H1 (cell line): Measurements from ENCODE around the gene CYP4F3. TPM values are rescaled to one million over a fixed set of nuclear protein-coding genes. Genes with fewer than 3 reads are reported as not detected.

Source experiments
- CTCF ChIA-PET: fragments of 300-600 bp; sonication (Branson Sonifier 250); formaldehyde crosslinking; loops from one replicate; lab custom pipeline; 2021; ENCODE audit not compliant: partially characterized antibody; lab: Charles Lee
- POLR2A ChIA-PET: fragments of 300-600 bp; sonication (Branson Sonifier 250); formaldehyde crosslinking; loops from one replicate; lab custom pipeline; 2021; ENCODE audit warnings: inconsistent platforms; ENCODE audit not compliant: partially characterized antibody; lab: Charles Lee
- DNase-seq, 2 experiments: peaks; one replicate each; pipeline versions ENCODE4 v3.0.0 to v3.0.0-alpha.2; 2010 to 2022; ENCODE audit warnings: low spot score in 2 of 2, low read depth in 1 of 2, mixed read lengths in 1 of 2
- FAIRE-seq: peaks from 2 replicates; lab custom pipeline; 2011; peaks lifted over from hg19 to GRCh38; lab: Jason Lieb, UNC
- H2AFZ ChIP-seq: 2 replicates; pipeline ENCODE4 v1.8.1; 2012; ENCODE audit warnings: low read length, inconsistent platforms
- H2AK5ac ChIP-seq: 2 replicates; pipeline ENCODE4 v1.6.1; 2013; ENCODE audit warnings: low read depth, low read length
- H2BK120ac ChIP-seq: replicated peaks from 2 replicates; pipeline ENCODE3; 2013; ENCODE audit warnings: low read depth, low read length, inconsistent platforms
- H2BK12ac ChIP-seq: 2 replicates; pipeline ENCODE4 v1.6.1; 2013; ENCODE audit warnings: low read depth, low read length
- H2BK15ac ChIP-seq: 2 replicates; pipeline ENCODE4 v1.6.1; 2013; ENCODE audit warnings: low read length
- H2BK20ac ChIP-seq: 2 replicates; pipeline ENCODE4 v1.6.1; 2013; ENCODE audit warnings: low read length
- H2BK5ac ChIP-seq: 2 replicates; pipeline ENCODE4 v1.6.1; 2013; ENCODE audit warnings: low read depth, low read length
- H3K14ac ChIP-seq: 2 replicates; pipeline ENCODE4 v1.6.1; 2013; ENCODE audit warnings: inconsistent platforms; ENCODE audit not compliant: insufficient read length
- H3K18ac ChIP-seq: 2 replicates; pipeline ENCODE4 v1.6.1; 2013; ENCODE audit warnings: low read length; ENCODE audit errors: extremely low read depth
- H3K23ac ChIP-seq: 2 replicates; pipeline ENCODE4 v1.6.1; 2013; ENCODE audit warnings: inconsistent platforms; ENCODE audit not compliant: insufficient read length
- H3K23me2 ChIP-seq: 2 replicates; pipeline ENCODE4 v1.6.1; 2013; ENCODE audit warnings: low read depth, low read length
- H3K27ac ChIP-seq: 2 replicates; pipeline ENCODE4 v1.6.1; 2011; ENCODE audit warnings: low read depth, low read length, inconsistent platforms
- H3K27me3 ChIP-seq, 4 experiments: replicated peaks in 1 of 4; 1 replicate in 1 of 4; 2 replicates in 3 of 4; pipeline versions ENCODE4 v1.6.1 to v1.8.1; 2011 to 2013; ENCODE audit warnings: low read length in 3 of 4, mild to moderate bottlenecking in 3 of 4, inconsistent platforms in 2 of 4, mixed read lengths in 2 of 4, moderate library complexity in 1 of 4; ENCODE audit not compliant: control insufficient read depth in 3 of 4, insufficient read depth in 3 of 4; ENCODE audit errors: extremely low read depth in 1 of 4
- H3K36me3 ChIP-seq, 4 experiments: 2 replicates each; pipeline versions ENCODE4 v1.6.1 to v1.8.1; 2011 to 2013; ENCODE audit warnings: mild to moderate bottlenecking in 4 of 4, low read length in 3 of 4, moderate library complexity in 2 of 4, control low read depth in 1 of 4, inconsistent platforms in 1 of 4; ENCODE audit not compliant: insufficient read depth in 4 of 4, control insufficient read depth in 2 of 4
- H3K4ac ChIP-seq: replicated peaks from 2 replicates; pipeline ENCODE3; 2013; ENCODE audit warnings: low read length, low read depth, mixed read lengths, inconsistent platforms; ENCODE audit not compliant: insufficient read length
- H3K4me1 ChIP-seq, 4 experiments: replicated peaks in 1 of 4; 1 replicate in 1 of 4; 2 replicates in 3 of 4; pipeline versions ENCODE4 v1.6.1 to v1.8.1; 2011 to 2013; ENCODE audit warnings: low read length in 3 of 4, inconsistent platforms in 2 of 4, mixed read lengths in 1 of 4; ENCODE audit not compliant: insufficient read depth in 4 of 4, control insufficient read depth in 3 of 4
- H3K4me2 ChIP-seq, 2 experiments: 2 replicates each; pipeline versions ENCODE4 v1.6.1 to v1.8.1; 2011 to 2013; ENCODE audit warnings: low read depth in 2 of 2, low read length in 2 of 2, control low read depth in 1 of 2, inconsistent platforms in 1 of 2, mild to moderate bottlenecking in 1 of 2; ENCODE audit not compliant: insufficient read depth in 1 of 2
- H3K4me3 ChIP-seq, 4 experiments: fragments of 200-600, 300-600 bp in 1 of 4; sonication (generic), shearing (Covaris generic), sonication (Bioruptor Twin) in 1 of 4; 2 replicates each; pipeline versions ENCODE4 v1.5.1 to v1.8.1; 2011 to 2016; ENCODE audit warnings: low read length in 4 of 4, low read depth in 3 of 4, control low read depth in 2 of 4, inconsistent platforms in 2 of 4, mild to moderate bottlenecking in 2 of 4, mixed read lengths in 1 of 4, moderate library complexity in 1 of 4; ENCODE audit not compliant: insufficient read depth in 2 of 4; ENCODE audit errors: extremely low read depth in 1 of 4
- H3K56ac ChIP-seq: replicated peaks from 2 replicates; pipeline ENCODE3; 2013; ENCODE audit warnings: low read depth, mild to moderate bottlenecking, mixed read lengths, low read length, inconsistent platforms; ENCODE audit not compliant: insufficient read length
- H3K79me1 ChIP-seq: 2 replicates; pipeline ENCODE4 v1.6.1; 2013; ENCODE audit warnings: low read depth, low read length, control low read depth
- H3K79me2 ChIP-seq, 2 experiments: 2 replicates each; pipeline versions ENCODE4 v1.6.1 to v1.8.1; 2012 to 2013; ENCODE audit warnings: low read length in 2 of 2, mild to moderate bottlenecking in 2 of 2, inconsistent platforms in 1 of 2; ENCODE audit not compliant: insufficient read depth in 2 of 2, control insufficient read depth in 1 of 2
- H3K9ac ChIP-seq, 4 experiments: replicated peaks in 1 of 4; 1 replicate in 1 of 4; 2 replicates in 3 of 4; pipeline versions ENCODE4 v1.6.1 to v1.8.1; 2011 to 2013; ENCODE audit warnings: low read depth in 3 of 4, low read length in 3 of 4, control low read depth in 2 of 4, mild to moderate bottlenecking in 2 of 4, moderate library complexity in 2 of 4, inconsistent platforms in 1 of 4; ENCODE audit errors: extremely low read depth in 1 of 4
- H3K9me3 ChIP-seq, 2 experiments: 2 replicates each; pipeline versions ENCODE4 v1.6.1 to v1.8.1; 2012 to 2013; ENCODE audit warnings: mild to moderate bottlenecking in 2 of 2, moderate library complexity in 2 of 2, control low read depth in 1 of 2, inconsistent platforms in 1 of 2, low read depth in 1 of 2, low read length in 1 of 2, mixed read lengths in 1 of 2; ENCODE audit not compliant: insufficient read depth in 2 of 2
- H4K20me1 ChIP-seq, 2 experiments: replicated peaks in 1 of 2; 2 replicates each; pipeline versions ENCODE3 to v1.8.1; 2011 to 2013; ENCODE audit warnings: inconsistent platforms in 2 of 2, low read length in 2 of 2, mild to moderate bottlenecking in 1 of 2; ENCODE audit not compliant: insufficient read depth in 2 of 2, control insufficient read depth in 1 of 2
- H4K5ac ChIP-seq: 2 replicates; pipeline ENCODE4 v1.6.1; 2013; ENCODE audit warnings: low read length, low read depth, mixed read lengths, inconsistent platforms; ENCODE audit not compliant: insufficient read length
- H4K8ac ChIP-seq: 2 replicates; pipeline ENCODE4 v1.8.0; 2013; ENCODE audit warnings: mild to moderate bottlenecking, moderate library complexity, low read length, inconsistent platforms; ENCODE audit not compliant: insufficient read depth; ENCODE audit errors: extremely low read depth
- H4K91ac ChIP-seq: replicated peaks from 2 replicates; pipeline ENCODE3; 2013; ENCODE audit warnings: low read length, mixed read lengths, inconsistent platforms; ENCODE audit not compliant: insufficient read length
- CEBPB ChIP-seq: IDR thresholded peaks from 2 replicates; pipeline ENCODE4 v1.6.1; 2012; ENCODE audit warnings: low read depth, low read length
- CTCF ChIP-seq, 3 experiments: IDR thresholded peaks; 1 replicate in 2 of 3; 2 replicates in 1 of 3; pipeline versions ENCODE4 v1.5.1 to v1.6.1; 2011; ENCODE audit warnings: low read length in 3 of 3, mild to moderate bottlenecking in 3 of 3, inconsistent platforms in 2 of 3, low read depth in 1 of 3, moderate library complexity in 1 of 3; ENCODE audit not compliant: insufficient read depth in 1 of 3; ENCODE audit errors: control extremely low read depth in 1 of 3
- HDAC2 ChIP-seq, 2 experiments: fragments of 300-600 bp in 1 of 2; sonication (generic) in 1 of 2; IDR thresholded peaks; 2 replicates each; pipeline ENCODE4 v1.6.1; 2011 to 2012; ENCODE audit warnings: low read depth in 2 of 2, low read length in 2 of 2, mild to moderate bottlenecking in 2 of 2, moderate library complexity in 2 of 2, borderline replicate concordance in 1 of 2, inconsistent platforms in 1 of 2
- KDM4A ChIP-seq: IDR thresholded peaks from one replicate; pipeline ENCODE4 v1.7.1; 2012; ENCODE audit warnings: low read depth, mild to moderate bottlenecking, moderate library complexity, low read length, inconsistent platforms; ENCODE audit not compliant: severe bottlenecking
- NRF1 ChIP-seq: IDR thresholded peaks from 2 replicates; pipeline ENCODE4 v1.6.1; 2011; ENCODE audit warnings: mild to moderate bottlenecking, low read depth, low read length, improper control_type of control experiment
- PHF8 ChIP-seq: fragments of 200-600 bp; sonication (generic); conservative IDR thresholded peaks from 2 replicates; pipeline ENCODE4 v1.7.1; 2012; ENCODE audit warnings: low read depth, mild to moderate bottlenecking, inconsistent platforms, low read length, moderate library complexity
- RNF2 ChIP-seq: fragments of 200-900, 300-1000 bp; sonication (generic); IDR thresholded peaks from 2 replicates; pipeline ENCODE4 v1.7.1; 2016; ENCODE audit warnings: borderline replicate concordance, low read depth, mild to moderate bottlenecking, antibody characterized with exemption, low read length; ENCODE audit not compliant: poor library complexity, severe bottlenecking; ENCODE audit errors: missing control alignments
- TEAD4 ChIP-seq: IDR thresholded peaks from 2 replicates; pipeline ENCODE4 v1.6.1; 2012; ENCODE audit warnings: low read depth, low read length, inconsistent platforms, mixed read lengths
- ZNF274 ChIP-seq: IDR thresholded peaks from 2 replicates; pipeline ENCODE4 v1.7.0; 2012; ENCODE audit warnings: low read length, borderline replicate concordance; ENCODE audit errors: extremely low read depth
- WGBS, 2 experiments: shearing (Covaris generic) in 1 of 2; methylation state at CpG; one replicate each; pipeline versions ENCODE4 v1.1.6 to v1.1.7; 2013 to 2015; ENCODE audit warnings: low lambda C conversion rate in 2 of 2, mixed read lengths in 2 of 2, inconsistent platforms in 1 of 2, low coverage in 1 of 2, missing lambda C conversion rate in 1 of 2; ENCODE audit not compliant: insufficient replicate concordance in 2 of 2, insufficient coverage in 1 of 2, insufficient read length in 1 of 2; ENCODE audit errors: extremely low coverage in 1 of 2, missing lambda C conversion rate in 1 of 2; 5-methylcytosine and 5-hydroxymethylcytosine counted together
- polyA plus RNA-seq, 7 experiments: library from polyadenylated mRNA; depleted of rRNA in 3 of 7; stranded (reverse) in 5 of 7; unstranded in 2 of 7; fragments of >200 nt in 5 of 7; fragments of 200-250 nt in 2 of 7; gene quantifications; 1 replicate in 5 of 7; 2 replicates in 1 of 7; 4 replicates in 1 of 7; pipeline versions ENCODE4 v1.2.1 to v1.2.3, GENCODE V29; 2011 to 2013; ENCODE audit warnings: missing spikeins in 2 of 7, mixed read lengths in 2 of 7
- total RNA-seq: library from RNA; stranded (reverse); fragmentation: NEBNext Ultra II Directional; extraction: Animal tissue kit (Norgen Biotek cat#: 25700); gene quantifications from 2 replicates; pipeline ENCODE4 v1.2.1, GENCODE V29; 2021

The CYP4F3 gene
- total and polyA plus RNA-seq, 2 of the 8 experiments (the other 6 are each of a cell fraction or from before 2014, with no cell fraction given) = not detected

GRCh38 chr19:15616627-15617270, 23.9 kb upstream of the CYP4F3 start:
- H3K79me2 ChIP-seq = no peaks in the 10 kb centered on the region
- CTCF ChIA-PET = no interaction called here
- H2AK5ac ChIP-seq = no peak overlapping the region
- no peaks in the 10 kb centered on the region for H3K27me3 ChIP-seq
- H3K79me1 ChIP-seq = no peaks in the 10 kb centered on the region
- no peak overlapping the region for H3K9ac ChIP-seq
- no peak overlapping the region for H2BK15ac ChIP-seq
- no peaks in the 10 kb centered on the region for H4K20me1 ChIP-seq
- no peaks in the 10 kb centered on the region for H3K4me1 ChIP-seq
- H3K18ac ChIP-seq = no peak overlapping the region
- POLR2A ChIA-PET = no interaction called here
- H3K23ac ChIP-seq = no peak overlapping the region
- H3K4me3 ChIP-seq = no peak overlapping the region
- no peak overlapping the region for H4K5ac ChIP-seq
- no peak overlapping the region for H3K56ac ChIP-seq
- H3K36me3 ChIP-seq = no peaks in the 10 kb centered on the region
- H3K23me2 ChIP-seq = peaks cover 2% of the 10 kb centered on the region; the same call in 1 of the 2 replicates
- no peak overlapping the region for H4K8ac ChIP-seq
- no peak overlapping the region for H3K4me2 ChIP-seq
- H3K27ac ChIP-seq = no peak overlapping the region
- no peak overlapping the region for H3K14ac ChIP-seq
- H2BK120ac ChIP-seq = no peak overlapping the region
- no peak for FAIRE-seq
- no peak overlapping the region for H2AFZ ChIP-seq
- no peak overlapping the region for H2BK5ac ChIP-seq
- H3K4ac ChIP-seq = no peak overlapping the region
- WGBS, 2 experiments = 47% methylated on average over 7 of the region's 7 CpGs; no CpG with 5 or more reads in 1 of the 2 experiments
- no peak overlapping the region for H4K91ac ChIP-seq
- H3K9me3 ChIP-seq = peaks cover 76 to 93% of the 10 kb centered on the region in 2 experiments
- H2BK12ac ChIP-seq = no peak overlapping the region
- H2BK20ac ChIP-seq = no peak overlapping the region
- DNase-seq = no peak
- TF ChIP-seq PHF8 = no peak
- no peak for TF ChIP-seq KDM4A
- no peak for TF ChIP-seq CTCF (IDR thresholded peaks at IDR 0.05; ENCODE audit: control extremely low read depth in 1 of 3, insufficient read depth in 1 of 3, low read depth in 1 of 3, low read length in 3 of 3)
- TF ChIP-seq TEAD4 = no peak
- TF ChIP-seq RNF2 = no peak
- TF ChIP-seq HDAC2 (IDR thresholded peaks at IDR 0.05; ENCODE audit: borderline replicate concordance in 1 of 2, low read depth in 2 of 2, low read length in 2 of 2) = no peak
- no peak for TF ChIP-seq NRF1
- no peak for TF ChIP-seq CEBPB
- TF ChIP-seq ZNF274 = no peak
